ENCODE results near the gene ECE1. TPM values are rescaled to one million over a fixed set of nuclear protein-coding genes. Genes with fewer than 3 reads are reported as not detected.

Gene ECE1
- total and polyA plus RNA-seq, 2 of the 13 experiments (the other 11 are each of a cell fraction or from before 2014, with no cell fraction given) = 13.5 to 21.2 TPM

DNA sequence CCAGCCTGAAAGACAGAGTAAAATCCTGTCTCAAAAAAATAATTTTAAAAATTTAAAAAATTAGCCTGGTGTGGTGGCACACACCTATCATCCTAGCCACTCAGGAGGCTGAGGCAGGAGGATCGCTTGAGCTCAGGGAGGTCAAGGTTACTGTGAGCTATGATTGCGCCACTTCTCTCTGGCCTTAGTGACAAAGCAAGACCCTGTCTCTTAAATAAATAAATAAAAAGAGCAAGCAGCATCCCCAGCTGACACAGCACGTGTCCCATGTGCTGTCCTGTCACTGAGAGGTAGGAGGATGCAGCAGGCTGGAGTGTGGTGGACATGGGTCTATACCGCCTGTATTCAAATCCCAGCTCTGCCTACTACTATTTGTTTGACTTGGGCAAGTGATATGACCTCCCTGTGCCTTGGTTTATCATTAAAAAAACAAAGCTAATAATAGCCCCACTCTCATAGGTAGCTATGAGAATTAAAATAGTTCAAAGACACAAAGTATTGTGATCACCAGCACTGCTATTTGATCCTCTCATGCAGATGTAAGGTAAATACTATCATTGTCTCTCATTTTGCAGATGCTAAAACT, 22.2 kb upstream of the ECE1 start (continued):
- 0 out of 2 replicates have a peak, but pooled peaks have one; percentile 56 for TF ChIP-seq ZNF614 (CRISPR knock-in tag; IDR thresholded peaks at IDR 0.05; ENCODE audit: borderline replicate concordance)
- TF ChIP-seq KDM4B (CRISPR knock-in tag; IDR thresholded peaks at IDR 0.05) = 0 out of 2 replicates have a peak, but pooled peaks have one; percentile 38
- TF ChIP-seq KDM3A (CRISPR knock-in tag; IDR thresholded peaks at IDR 0.05; ENCODE audit: low read depth) = no peak
- no peak for TF ChIP-seq ZNF784 (CRISPR knock-in tag; IDR thresholded peaks at IDR 0.05; ENCODE audit: borderline replicate concordance)
- TF ChIP-seq NR2F1 (CRISPR knock-in tag; IDR thresholded peaks at IDR 0.05) = peak; percentile 87 to 89
- TF ChIP-seq, protein P1, sequence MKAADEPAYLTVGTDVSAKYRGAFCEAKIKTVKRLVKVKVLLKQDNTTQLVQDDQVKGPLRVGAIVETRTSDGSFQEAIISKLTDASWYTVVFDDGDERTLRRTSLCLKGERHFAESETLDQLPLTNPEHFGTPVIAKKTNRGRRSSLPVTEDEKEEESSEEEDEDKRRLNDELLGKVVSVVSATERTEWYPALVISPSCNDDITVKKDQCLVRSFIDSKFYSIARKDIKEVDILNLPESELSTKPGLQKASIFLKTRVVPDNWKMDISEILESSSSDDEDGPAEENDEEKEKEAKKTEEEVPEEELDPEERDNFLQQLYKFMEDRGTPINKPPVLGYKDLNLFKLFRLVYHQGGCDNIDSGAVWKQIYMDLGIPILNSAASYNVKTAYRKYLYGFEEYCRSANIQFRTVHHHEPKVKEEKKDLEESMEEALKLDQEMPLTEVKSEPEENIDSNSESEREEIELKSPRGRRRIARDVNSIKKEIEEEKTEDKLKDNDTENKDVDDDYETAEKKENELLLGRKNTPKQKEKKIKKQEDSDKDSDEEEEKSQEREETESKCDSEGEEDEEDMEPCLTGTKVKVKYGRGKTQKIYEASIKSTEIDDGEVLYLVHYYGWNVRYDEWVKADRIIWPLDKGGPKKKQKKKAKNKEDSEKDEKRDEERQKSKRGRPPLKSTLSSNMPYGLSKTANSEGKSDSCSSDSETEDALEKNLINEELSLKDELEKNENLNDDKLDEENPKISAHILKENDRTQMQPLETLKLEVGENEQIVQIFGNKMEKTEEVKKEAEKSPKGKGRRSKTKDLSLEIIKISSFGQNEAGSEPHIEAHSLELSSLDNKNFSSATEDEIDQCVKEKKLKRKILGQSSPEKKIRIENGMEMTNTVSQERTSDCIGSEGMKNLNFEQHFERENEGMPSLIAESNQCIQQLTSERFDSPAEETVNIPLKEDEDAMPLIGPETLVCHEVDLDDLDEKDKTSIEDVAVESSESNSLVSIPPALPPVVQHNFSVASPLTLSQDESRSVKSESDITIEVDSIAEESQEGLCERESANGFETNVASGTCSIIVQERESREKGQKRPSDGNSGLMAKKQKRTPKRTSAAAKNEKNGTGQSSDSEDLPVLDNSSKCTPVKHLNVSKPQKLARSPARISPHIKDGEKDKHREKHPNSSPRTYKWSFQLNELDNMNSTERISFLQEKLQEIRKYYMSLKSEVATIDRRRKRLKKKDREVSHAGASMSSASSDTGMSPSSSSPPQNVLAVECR (CRISPR knock-in tag; IDR thresholded peaks at IDR 0.05; ENCODE audit: borderline replicate concordance) = peak; percentile 89
- TF ChIP-seq, protein P2, sequence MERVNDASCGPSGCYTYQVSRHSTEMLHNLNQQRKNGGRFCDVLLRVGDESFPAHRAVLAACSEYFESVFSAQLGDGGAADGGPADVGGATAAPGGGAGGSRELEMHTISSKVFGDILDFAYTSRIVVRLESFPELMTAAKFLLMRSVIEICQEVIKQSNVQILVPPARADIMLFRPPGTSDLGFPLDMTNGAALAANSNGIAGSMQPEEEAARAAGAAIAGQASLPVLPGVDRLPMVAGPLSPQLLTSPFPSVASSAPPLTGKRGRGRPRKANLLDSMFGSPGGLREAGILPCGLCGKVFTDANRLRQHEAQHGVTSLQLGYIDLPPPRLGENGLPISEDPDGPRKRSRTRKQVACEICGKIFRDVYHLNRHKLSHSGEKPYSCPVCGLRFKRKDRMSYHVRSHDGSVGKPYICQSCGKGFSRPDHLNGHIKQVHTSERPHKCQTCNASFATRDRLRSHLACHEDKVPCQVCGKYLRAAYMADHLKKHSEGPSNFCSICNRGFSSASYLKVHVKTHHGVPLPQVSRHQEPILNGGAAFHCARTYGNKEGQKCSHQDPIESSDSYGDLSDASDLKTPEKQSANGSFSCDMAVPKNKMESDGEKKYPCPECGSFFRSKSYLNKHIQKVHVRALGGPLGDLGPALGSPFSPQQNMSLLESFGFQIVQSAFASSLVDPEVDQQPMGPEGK (CRISPR knock-in tag; IDR thresholded peaks at IDR 0.05) = peak; percentile 26; the same call in 1 of the 2 replicates
- TF ChIP-seq, protein P3, sequence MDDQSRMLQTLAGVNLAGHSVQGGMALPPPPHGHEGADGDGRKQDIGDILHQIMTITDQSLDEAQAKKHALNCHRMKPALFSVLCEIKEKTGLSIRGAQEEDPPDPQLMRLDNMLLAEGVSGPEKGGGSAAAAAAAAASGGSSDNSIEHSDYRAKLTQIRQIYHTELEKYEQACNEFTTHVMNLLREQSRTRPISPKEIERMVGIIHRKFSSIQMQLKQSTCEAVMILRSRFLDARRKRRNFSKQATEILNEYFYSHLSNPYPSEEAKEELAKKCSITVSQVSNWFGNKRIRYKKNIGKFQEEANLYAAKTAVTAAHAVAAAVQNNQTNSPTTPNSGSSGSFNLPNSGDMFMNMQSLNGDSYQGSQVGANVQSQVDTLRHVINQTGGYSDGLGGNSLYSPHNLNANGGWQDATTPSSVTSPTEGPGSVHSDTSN (CRISPR knock-in tag; IDR thresholded peaks at IDR 0.05; ENCODE audit: borderline replicate concordance) = no peak
- peak; percentile 84 for TF ChIP-seq ZMYM2 (CRISPR knock-in tag; IDR thresholded peaks at IDR 0.05)
- 0 out of 2 replicates have a peak, but pooled peaks have one; percentile 24 for TF ChIP-seq ZNF12 (CRISPR knock-in tag; IDR thresholded peaks at IDR 0.05)
- peak; percentile 55; the same call in 1 of the 2 replicates for TF ChIP-seq HOXA3 (CRISPR knock-in tag; IDR thresholded peaks at IDR 0.05)
- TF ChIP-seq FOXP1 (IDR thresholded peaks at IDR 0.05) = no peak
- TF ChIP-seq FOXP1 (CRISPR knock-in tag; IDR thresholded peaks at IDR 0.05) = peak; percentile 70
- TF ChIP-seq PITX1 (CRISPR knock-in tag; IDR thresholded peaks at IDR 0.05) = peak; percentile 60
- TF ChIP-seq GATAD1 (CRISPR knock-in tag; IDR thresholded peaks at IDR 0.05) = peak; percentile 33; the same call in 1 of the 2 replicates
- TF ChIP-seq, protein P4, sequence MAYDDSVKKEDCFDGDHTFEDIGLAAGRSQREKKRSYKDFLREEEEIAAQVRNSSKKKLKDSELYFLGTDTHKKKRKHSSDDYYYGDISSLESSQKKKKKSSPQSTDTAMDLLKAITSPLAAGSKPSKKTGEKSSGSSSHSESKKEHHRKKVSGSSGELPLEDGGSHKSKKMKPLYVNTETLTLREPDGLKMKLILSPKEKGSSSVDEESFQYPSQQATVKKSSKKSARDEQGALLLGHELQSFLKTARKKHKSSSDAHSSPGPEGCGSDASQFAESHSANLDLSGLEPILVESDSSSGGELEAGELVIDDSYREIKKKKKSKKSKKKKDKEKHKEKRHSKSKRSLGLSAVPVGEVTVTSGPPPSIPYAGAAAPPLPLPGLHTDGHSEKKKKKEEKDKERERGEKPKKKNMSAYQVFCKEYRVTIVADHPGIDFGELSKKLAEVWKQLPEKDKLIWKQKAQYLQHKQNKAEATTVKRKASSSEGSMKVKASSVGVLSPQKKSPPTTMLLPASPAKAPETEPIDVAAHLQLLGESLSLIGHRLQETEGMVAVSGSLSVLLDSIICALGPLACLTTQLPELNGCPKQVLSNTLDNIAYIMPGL (CRISPR knock-in tag; IDR thresholded peaks at IDR 0.05; ENCODE audit: borderline replicate concordance in 1 of 2, low read depth in 1 of 2) = 0 out of 4 replicates have a peak, but pooled peaks of 1 of the 2 experiments have one; percentile 18
- peak; percentile 39; the same call in 1 of the 2 replicates for TF ChIP-seq YEATS2 (CRISPR knock-in tag; IDR thresholded peaks at IDR 0.05; ENCODE audit: borderline replicate concordance)
- 0 out of 2 replicates have a peak, but pooled peaks have one; percentile 37 for TF ChIP-seq FOXK2 (IDR thresholded peaks at IDR 0.05)

Measured in HepG2 (cell line).